ENCODE measurements around the gene FIG4.
"Not testable (repeated sequence)": the region's sequence is repeated elsewhere in the genome, so short reads cannot be mapped to it uniquely, and the experiment has no call there.

The FIG4 gene

GRCh38 chr6:109854541-109855308, 163.6 kb downstream of the FIG4 start:
- no peak for DNase-seq (ENCODE audit: low read depth)

DNA sequence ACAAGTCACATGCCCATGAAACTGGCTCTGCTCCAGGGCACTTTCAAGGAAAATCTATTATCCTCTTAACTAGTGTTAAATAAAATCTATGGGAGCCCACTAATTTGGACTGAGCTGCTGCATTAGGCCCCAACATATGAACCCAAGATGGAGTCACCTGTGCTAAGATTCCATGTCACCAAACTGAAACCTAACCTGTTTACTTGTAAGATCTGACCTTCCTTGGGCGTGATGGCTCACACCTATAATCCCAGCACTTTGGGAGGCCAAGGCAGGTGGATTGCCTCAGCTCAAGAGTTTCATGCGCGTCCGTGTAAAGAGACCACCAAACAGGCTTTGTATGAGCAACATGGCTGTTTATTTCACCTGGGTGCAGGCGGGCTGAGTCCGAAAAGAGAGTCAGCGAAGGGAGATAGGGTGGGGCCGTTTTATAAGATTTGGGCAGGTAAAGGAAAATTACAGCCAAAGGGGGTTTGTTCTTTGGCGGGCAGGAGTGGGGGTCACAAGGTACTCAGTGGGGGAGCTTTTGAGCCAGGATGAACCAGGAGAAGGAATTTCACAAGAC, 164.5 kb downstream of the FIG4 start:
- DNase-seq (ENCODE audit: low read depth), result not testable (repeated sequence)

DNA sequence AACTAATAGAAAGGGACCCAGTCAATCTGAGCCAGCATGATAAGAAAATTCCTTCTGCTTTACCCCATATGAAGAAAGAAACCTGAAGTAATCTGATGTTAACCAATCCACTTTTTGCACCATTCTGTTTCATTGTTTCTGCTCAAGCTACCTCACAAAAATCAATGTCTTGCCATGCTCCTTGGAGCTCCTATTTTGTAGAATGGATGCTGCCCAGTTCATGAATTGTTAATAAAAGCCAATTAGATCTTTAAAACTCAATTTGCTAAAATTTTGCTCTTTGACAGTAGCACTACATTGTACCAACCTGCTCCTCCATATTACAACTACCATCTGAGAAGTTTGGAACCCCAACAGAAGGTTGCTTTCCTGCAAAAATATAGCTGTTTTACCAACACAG, 170.8 kb downstream of the FIG4 start:
- no peak for DNase-seq (ENCODE audit: low read depth)

DNA sequence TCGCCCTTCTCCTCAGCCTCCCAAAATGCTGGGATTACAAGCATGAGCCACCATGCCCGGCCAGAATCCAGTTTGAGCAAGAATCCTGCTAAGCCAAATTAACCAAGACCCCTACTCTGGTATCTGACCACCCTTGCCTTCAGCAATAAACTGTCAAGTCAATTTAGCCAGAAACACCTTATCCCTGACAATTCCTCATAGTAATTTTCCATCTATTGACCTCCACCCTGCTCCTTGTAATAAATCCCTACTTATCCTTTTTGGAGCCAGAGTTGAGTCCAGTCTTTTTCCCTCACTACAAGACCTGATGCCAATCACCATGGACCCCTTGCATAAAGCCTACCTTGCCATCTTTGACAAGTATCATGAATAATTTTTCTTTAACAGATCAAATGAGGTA, 173.0 kb downstream of the FIG4 start:
- no peak for DNase-seq (ENCODE audit: low read depth)

- no peak for DNase-seq (ENCODE audit: low read depth)
Measured at GRCh38 chr6:109865968-109866367, 174.9 kb downstream of the FIG4 start.

DNA sequence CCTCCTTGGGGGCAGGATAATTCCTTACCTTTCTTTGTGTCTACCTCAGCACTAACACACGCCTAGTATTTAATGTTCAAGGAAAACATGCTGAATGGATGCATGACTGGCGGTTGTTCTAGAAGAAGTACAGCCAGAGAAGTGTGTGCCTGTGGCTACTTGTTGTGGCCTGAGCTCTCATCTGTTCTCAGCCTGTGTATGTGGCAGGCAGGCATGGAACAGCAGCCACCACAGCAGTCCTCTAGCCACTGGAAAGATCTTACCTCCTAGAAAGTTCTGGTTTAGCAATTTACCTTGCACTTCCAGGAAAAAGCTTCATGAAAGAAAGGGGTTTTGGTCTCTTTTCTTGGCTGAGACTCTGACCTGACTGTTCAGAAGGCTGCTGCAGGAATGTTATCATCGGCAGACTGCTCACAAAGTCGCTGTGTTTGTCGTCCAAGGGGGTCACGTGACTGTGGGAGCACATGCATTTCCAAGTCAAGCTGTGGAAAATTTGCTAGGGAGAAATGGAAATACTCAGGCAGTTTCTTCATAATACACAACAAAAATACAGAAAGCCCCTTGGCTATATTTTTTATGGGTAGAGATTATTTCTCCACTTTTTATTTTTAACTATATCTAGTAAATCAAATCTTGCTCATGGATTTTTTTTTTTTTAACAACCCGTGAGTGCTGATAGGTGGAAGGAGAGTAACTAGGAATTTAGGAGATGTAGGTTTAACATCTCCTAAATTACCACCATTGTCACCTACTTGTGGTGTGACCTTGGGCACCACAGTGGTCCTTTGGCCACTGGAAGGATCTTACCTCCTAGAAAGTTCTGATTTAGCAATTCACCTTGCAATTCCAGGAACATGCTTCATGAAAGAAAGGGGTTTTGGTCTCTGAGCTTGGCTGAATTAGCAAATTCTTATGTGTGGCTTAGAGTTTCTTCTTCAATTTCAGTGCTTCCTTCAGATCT, 176.2 kb downstream of the FIG4 start:
- DNase-seq (ENCODE audit: low read depth), result no peak

- DNase-seq (ENCODE audit: low read depth), result peak; percentile 6
Measured at GRCh38 chr6:109867970-109868358, 176.9 kb downstream of the FIG4 start.

DNA sequence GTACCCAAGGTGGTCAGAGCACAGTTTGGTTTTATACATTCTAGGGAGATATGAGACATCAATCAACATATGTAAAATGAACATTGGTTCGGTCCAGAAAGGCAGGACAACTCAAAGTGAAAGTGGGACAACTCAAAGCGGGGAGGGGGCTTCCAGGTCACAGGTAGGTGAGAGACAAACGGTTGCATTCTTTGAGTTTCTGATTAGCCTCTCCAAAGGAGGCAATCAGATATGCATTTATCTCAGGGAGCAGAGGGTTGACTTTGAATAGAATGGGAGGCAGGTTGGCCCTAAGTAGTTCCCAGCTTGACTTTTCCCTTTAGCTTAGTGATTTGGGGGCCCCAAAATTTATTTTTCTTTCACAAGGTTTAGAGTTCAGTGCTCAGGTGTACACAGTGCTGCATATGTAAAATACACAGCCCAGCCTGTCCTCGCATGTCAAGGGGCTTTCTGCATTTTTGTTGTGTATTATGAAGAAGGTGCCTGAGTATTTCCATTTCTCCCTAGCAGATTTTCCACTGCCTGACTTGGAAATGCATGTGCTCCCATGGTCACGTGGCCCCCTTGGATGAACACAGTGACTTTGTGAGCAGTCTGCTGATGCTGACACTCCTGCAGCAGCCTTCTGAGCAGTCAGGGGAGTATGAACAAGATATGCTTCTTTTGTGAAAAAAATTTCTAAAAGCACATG, 178.4 kb downstream of the FIG4 start:
- DNase-seq (ENCODE audit: low read depth), result not testable (repeated sequence)

- DNase-seq (ENCODE audit: low read depth), result no peak
Measured at GRCh38 chr6:109870089-109870410, 179.0 kb downstream of the FIG4 start.

- DNase-seq (ENCODE audit: low read depth), result no peak
Measured at GRCh38 chr6:109872549-109872948, 181.5 kb downstream of the FIG4 start.

DNA sequence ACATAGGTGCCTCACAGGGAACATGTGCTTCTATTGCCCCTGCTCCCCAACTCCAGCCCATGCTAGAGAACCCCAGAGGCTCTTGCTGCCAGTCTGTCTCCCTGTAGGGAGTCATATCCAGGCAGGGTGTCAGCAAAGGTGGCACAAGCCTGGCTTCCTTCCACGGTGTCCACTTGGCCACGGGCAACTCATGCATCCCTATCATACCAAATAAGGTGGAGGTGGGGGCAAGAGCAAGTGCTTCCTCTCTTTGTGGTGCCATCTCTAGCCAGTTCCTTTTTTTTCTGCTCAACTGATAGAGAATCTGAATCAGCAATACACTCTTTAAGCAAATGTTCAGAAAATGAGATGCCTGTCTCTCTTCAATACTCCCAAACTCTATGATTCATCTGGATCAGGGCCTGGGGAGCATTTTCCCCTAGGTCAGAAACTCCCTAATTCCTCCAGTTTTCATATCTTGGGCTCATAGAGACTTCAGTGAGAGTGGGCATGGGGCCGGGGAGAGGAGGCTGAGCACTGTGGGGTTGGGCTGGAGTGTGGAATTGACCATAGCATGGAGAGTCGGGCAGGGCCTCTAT, 182.0 kb downstream of the FIG4 start:
- no peak for DNase-seq (ENCODE audit: low read depth)

- no peak for DNase-seq (ENCODE audit: low read depth)
Measured at GRCh38 chr6:109874086-109874485, 183.0 kb downstream of the FIG4 start.

DNA sequence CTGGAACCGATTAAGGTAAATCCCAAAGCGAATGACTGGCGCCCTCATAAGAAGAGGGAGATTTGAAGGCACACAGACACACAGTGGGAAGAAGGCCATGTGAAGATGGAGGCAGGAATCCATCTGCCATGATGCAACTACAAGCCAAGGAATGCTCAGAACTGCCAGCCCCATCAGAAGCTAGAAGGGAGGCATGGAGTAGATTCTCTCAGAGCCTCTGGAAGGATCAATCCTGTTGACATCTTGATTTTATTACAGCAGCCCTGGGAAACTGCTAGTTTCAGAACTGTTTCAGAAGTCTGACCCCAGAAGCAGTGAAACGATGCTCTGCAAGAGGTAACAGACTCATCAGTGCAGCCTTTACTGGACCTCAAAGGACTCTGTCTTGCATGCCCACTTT, 183.5 kb downstream of the FIG4 start:
- DNase-seq (ENCODE audit: low read depth), result no peak

All from GM04503 (cell line).